ENCODE measurements around the gene EPM2A. TPM values are rescaled to one million over a fixed set of nuclear protein-coding genes. Genes with fewer than 3 reads are reported as not detected.

EPM2A gene
- total and polyA plus RNA-seq, 8 donors, result 2.6 to 4.8 (median 4.3) TPM

GRCh38 chr6:145713773-145714172, 21.5 kb downstream of the EPM2A start:
- Histone ChIP-seq H3K4me3 (no peak overlapping the region), H3K9me3 (no peaks in the 10 kb centered on the region), H3K4me1 (no peaks in the 10 kb centered on the region), H3K36me3 (no peaks in the 10 kb centered on the region), H3K27me3 (no peaks in the 10 kb centered on the region), H3K27ac (no peak overlapping the region)
- intact Hi-C loops (cut with DNase I), result no loop called here
- ATAC-seq, result no peak
- 88 to 90% methylated on average over 2 of the region's 2 CpGs for WGBS, 2 donors
- DNase-seq, result no peak
- TF ChIP-seq, protein P1, sequence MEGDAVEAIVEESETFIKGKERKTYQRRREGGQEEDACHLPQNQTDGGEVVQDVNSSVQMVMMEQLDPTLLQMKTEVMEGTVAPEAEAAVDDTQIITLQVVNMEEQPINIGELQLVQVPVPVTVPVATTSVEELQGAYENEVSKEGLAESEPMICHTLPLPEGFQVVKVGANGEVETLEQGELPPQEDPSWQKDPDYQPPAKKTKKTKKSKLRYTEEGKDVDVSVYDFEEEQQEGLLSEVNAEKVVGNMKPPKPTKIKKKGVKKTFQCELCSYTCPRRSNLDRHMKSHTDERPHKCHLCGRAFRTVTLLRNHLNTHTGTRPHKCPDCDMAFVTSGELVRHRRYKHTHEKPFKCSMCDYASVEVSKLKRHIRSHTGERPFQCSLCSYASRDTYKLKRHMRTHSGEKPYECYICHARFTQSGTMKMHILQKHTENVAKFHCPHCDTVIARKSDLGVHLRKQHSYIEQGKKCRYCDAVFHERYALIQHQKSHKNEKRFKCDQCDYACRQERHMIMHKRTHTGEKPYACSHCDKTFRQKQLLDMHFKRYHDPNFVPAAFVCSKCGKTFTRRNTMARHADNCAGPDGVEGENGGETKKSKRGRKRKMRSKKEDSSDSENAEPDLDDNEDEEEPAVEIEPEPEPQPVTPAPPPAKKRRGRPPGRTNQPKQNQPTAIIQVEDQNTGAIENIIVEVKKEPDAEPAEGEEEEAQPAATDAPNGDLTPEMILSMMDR (IDR thresholded peaks at IDR 0.05), result no peak
- no peak for FAIRE-seq

DNA sequence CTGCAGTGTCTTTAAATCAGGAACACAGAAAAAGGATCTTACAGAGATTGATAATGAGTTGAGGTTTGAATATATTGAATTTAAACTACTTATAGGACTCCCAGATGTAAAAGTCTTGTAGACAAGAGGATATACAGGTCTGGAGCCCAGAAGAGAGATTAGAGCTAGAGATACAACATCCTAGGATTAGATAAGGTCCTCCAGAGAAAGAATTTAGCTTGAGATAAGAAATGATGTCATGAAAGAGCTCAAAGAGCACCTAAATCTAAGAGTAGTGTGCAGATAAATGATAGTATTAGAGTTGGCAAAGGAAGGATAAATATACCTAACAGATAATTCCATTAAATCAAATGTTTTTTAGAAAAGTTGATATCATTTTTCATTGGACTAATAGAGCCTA, 23.9 kb downstream of the EPM2A start:
- Histone ChIP-seq H3K4me1 (no peaks in the 10 kb centered on the region), H3K36me3 (no peaks in the 10 kb centered on the region), H3K9me3 (no peaks in the 10 kb centered on the region), H3K4me3 (no peak overlapping the region), H3K27ac (no peak overlapping the region), H3K27me3 (no peaks in the 10 kb centered on the region)
- TF ChIP-seq, protein P1 (IDR thresholded peaks at IDR 0.05), result no peak
- intact Hi-C loops (cut with DNase I), result no loop called here
- ATAC-seq, result no peak
- DNase-seq, result no peak
- no peak for FAIRE-seq

GRCh38 chr6:145707397-145707796, 27.9 kb downstream of the EPM2A start:
- ATAC-seq (no peak), DNase-seq (no peak), FAIRE-seq (no peak)
- intact Hi-C loops (cut with DNase I), result no loop called here
- no peaks in the 10 kb centered on the region for H3K27me3 ChIP-seq
- 95 to 98% methylated on average over 5 of the region's 5 CpGs for WGBS, 2 donors
- TF ChIP-seq, protein P1 (IDR thresholded peaks at IDR 0.05), result no peak
- no peak overlapping the region for H3K27ac ChIP-seq
- no peaks in the 10 kb centered on the region for H3K36me3 ChIP-seq
- no peaks in the 10 kb centered on the region for H3K9me3 ChIP-seq
- no peaks in the 10 kb centered on the region for H3K4me1 ChIP-seq
- H3K4me3 ChIP-seq, result no peak overlapping the region

DNA sequence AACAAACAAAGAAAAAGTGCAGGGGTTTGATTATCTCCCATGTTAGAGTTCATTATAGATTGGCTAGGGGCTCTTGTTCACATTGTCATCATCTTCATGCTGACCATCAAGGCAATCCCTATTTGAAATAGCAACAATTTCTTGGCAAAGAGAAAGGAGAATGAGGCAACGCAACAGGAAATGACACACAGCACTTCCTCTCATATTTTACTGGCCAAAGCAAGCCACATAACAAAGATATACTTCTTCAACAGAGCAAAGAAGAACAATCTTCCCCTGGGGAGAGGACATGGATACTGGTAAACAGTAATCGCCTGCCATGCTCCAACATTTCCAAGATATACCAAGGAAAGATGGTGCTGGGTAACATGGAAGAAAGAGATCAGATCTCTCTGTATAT, 29.8 kb downstream of the EPM2A start:
- WGBS, 2 donors, result 80 to 86% methylated on average over 2 of the region's 2 CpGs
- TF ChIP-seq, protein P1 (IDR thresholded peaks at IDR 0.05), result no peak
- ATAC-seq, result no peak
- DNase-seq, result no peak
- no peaks in the 10 kb centered on the region for H3K4me1 ChIP-seq
- intact Hi-C loops (cut with DNase I), result no loop called here
- H3K9me3 ChIP-seq, result no peaks in the 10 kb centered on the region
- H3K4me3 ChIP-seq, result no peak overlapping the region
- H3K36me3 ChIP-seq, result no peaks in the 10 kb centered on the region
- no peaks in the 10 kb centered on the region for H3K27me3 ChIP-seq
- no peak overlapping the region for H3K27ac ChIP-seq
- no peak for FAIRE-seq

DNA sequence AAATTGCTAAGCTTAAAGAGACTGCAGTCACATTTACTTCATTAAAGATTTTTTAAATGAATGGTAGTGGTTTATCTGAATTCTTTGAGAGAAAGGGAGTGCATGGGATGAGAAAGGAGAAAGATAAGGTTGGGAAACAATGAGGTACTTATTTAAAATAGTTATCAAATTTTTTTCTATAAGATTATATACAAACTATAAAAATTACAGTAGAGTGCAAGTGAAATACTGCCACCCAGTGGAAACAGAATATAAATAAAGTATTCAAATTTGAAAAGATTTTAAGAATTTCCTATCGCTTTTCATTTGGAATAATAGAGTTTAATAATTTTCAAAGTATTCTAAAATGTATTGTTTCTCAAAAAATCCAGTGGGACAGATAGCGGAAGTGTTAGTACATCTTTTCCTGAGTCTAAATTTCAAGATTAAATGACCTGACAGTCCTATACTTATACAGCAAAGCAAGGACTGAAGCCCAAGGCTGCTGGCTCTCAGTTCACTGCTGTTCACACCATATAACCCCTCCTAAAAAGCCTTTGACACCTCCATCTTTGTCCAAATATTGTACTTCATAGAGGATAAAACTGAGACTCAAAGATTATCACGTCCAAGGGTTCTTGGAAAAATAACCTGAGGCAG, 31.1 kb downstream of the EPM2A start:
- TF ChIP-seq, protein P1 (IDR thresholded peaks at IDR 0.05), result peak in 2 of 4 donors; percentile 28 to 33
- H3K9me3 ChIP-seq, result no peaks in the 10 kb centered on the region
- H3K36me3 ChIP-seq, result no peaks in the 10 kb centered on the region
- DNase-seq (no peak), ATAC-seq (no peak), FAIRE-seq (peak; percentile 78)
- no peaks in the 10 kb centered on the region for H3K27me3 ChIP-seq
- H3K4me3 ChIP-seq, result no peak overlapping the region
- WGBS, 2 donors, result 33 to 35% methylated on average over 3 of the region's 3 CpGs
- H3K4me1 ChIP-seq, result no peaks in the 10 kb centered on the region
- intact Hi-C loops (cut with DNase I), result no loop called here
- H3K27ac ChIP-seq, result no peak overlapping the region
